Embryonic facial prominence (tissue), 1 donor: Measurements from ENCODE around the gene CDH4.

Source experiments
- DNase-seq: peaks from one replicate; pipeline ENCODE4 v3.0.0-alpha.2; 2016; ENCODE audit errors: extremely low spot score

Gene CDH4

GRCh38 chr20:61927826-61928541 lies 675.9 kb downstream of the CDH4 start:
- DNase-seq: no peak

GRCh38 chr20:61929561-61929960 lies 677.5 kb downstream of the CDH4 start:
- DNase-seq: no peak

- no peak for DNase-seq
These were observed 678.1 kb downstream of the CDH4 start for GRCh38 chr20:61929971-61930666.

DNA sequence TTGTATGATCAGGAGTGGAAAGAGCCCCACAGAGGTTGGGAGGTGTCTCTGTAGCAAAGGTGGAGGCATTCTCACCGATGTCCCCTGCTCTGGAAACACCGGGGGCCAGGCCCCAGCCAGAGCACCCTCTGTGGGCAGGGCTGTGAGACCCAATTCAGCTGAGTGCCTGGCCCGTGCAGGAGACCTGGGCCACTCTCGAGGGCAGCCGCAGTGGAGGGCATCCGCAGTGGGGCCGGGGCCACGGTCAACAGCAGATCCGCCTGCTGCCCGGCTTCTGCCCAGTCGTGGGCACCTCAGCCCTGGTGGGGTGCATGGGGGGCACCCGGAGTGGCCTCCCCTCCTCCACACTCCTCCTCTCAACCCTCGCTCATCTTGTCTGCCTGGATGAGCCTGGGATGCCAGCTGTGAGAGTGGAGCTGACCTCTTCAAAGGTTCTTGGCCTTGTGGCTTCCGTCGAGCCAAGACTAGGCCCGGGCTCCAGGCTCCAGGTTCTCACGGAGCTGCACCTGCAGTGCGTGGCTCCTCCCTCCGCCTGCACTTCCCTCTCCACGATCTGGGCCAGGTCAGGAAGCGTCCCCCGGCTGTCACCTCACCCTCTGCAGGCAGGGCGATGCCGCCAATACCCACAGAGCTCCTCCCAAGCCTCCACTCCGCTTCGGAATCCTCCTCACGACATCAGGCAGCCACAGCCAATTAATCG lies 678.9 kb downstream of the CDH4 start:
- DNase-seq: no peak

DNA sequence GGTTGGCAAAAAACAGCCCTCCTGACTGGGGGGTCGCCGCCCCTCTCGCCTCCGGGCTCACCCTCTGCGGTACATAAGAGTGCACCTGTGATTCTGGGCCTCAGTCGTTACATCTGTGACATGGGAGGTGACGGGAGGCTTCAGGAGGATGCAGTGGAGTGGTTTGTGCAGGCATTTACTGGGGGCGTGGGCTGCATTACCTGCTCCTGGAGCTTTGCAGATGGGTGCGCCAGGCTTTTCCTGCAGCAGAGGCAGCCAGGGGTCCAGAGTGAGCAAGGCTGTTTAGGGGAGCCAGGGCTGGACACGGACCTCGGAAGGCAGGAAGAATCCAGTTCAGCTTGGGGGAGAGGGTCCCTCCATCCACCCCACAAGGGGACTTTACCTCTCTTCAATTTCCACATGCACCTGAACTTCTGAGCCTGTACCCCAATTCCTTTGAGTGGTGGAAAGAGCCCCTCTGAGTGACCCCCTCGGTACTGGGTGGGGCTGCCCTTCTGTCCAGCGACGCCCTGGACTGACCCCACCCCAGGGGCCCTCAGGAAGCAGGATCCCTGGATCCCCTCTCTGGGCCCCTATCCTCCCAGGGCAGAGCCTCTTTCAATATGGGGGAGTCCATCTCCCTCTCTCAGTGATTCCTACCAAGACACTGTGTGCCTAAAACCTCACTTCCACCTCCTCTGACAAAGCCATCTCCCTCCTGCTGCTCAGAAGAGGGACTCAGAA lies 679.6 kb downstream of the CDH4 start:
- no peak for DNase-seq

- no peak for DNase-seq
These were observed 680.1 kb downstream of the CDH4 start for GRCh38 chr20:61932199-61932592.

GRCh38 chr20:61932711-61933480 lies 680.8 kb downstream of the CDH4 start:
- DNase-seq: no peak

DNA sequence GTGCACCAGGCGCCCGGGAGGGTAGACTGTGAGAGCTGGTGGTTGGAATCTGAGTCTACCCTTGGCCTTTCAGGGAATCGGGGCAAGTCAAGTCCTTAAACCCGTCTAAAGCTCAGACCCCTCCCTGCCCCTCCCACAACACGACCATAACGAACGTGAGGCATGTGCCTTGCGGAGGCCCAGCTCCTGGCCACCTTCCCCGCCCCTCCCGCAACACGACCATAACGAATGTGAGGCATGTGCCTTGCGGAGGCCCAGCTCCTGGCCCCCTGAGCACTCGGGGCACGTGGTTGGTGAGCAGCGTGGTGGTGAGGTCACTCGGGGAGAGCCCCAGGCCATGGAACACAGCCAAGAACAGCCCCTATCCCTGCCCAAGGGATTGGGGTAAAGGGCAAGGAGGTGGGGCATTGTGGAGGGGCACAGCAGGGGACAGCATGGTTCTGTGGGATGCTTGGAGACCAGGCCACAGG lies 681.5 kb downstream of the CDH4 start:
- DNase-seq: no peak

GRCh38 chr20:61933951-61934715 lies 682.1 kb downstream of the CDH4 start:
- no peak for DNase-seq

GRCh38 chr20:61934716-61935530 lies 682.9 kb downstream of the CDH4 start:
- no peak for DNase-seq

- DNase-seq: no peak
These were observed 684.1 kb downstream of the CDH4 start for GRCh38 chr20:61935926-61936700.

DNA sequence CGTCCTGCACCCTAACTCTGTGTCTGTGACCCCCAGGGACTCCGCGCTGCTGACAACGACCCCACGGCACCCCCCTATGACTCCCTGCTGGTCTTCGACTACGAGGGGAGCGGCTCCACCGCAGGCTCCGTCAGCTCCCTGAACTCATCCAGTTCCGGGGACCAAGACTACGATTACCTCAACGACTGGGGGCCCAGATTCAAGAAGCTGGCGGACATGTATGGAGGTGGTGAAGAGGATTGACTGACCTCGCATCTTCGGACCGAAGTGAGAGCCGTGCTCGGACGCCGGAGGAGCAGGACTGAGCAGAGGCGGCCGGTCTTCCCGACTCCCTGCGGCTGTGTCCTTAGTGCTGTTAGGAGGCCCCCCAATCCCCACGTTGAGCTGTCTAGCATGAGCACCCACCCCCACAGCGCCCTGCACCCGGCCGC lies 684.7 kb downstream of the CDH4 start:
- no peak for DNase-seq

GRCh38 chr20:61937146-61937962 lies 685.3 kb downstream of the CDH4 start:
- no peak for DNase-seq

DNA sequence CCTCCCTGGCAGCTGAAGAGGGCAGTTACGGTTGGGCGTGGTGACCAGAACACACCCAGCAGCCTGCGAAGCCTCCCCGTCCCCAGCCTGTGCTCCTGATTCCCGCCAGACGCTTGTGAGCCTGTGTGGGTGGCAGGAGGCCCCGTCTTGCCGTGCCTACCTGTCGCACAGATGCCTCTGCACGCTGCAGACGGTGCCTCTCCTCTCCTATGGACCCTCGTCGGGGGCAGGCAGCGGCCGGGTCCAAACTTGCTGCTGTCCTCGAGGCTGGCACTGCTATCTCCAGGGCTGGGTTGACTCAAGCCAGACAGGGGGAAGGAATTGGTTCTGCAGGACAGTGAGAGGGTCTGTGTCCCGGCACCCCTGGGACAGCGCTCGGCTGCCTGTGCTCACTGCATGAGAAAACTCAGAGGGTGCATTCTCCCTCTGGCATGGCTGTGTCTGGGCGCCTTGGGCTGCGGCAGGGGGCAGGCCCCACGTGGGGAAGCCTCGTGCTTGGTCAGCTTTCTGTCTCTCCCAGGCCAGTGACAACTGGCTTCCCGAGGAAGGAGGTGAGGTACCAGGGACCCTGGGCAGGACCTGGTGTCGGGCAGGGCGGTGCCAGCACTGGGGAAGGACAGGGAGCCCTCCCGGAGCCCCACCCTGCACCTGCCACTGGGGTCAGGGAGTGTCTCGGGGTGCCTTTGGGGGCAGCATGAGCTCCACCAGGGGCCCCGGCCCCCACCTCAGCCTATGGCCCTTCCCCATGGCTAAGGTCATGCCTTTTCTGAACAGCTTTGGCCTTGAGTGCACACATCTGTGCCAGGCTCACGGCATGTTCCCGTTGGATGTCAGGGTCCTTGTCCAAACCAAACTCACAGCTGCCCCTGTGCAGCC lies 686.1 kb downstream of the CDH4 start:
- DNase-seq: no peak

GRCh38 chr20:61938839-61939690 lies 687.0 kb downstream of the CDH4 start:
- no peak for DNase-seq
